GM18517 (cell line): ENCODE data around the gene PRKG1.

Source experiments
- ATAC-seq: cut with Tn5 transposase; IDR thresholded peaks from one replicate; pipeline ENCODE4 v1.9.1; 2021; ENCODE audit warnings: mild to moderate bottlenecking, moderate library complexity; ENCODE audit not compliant: unreplicated experiment

The PRKG1 gene

DNA sequence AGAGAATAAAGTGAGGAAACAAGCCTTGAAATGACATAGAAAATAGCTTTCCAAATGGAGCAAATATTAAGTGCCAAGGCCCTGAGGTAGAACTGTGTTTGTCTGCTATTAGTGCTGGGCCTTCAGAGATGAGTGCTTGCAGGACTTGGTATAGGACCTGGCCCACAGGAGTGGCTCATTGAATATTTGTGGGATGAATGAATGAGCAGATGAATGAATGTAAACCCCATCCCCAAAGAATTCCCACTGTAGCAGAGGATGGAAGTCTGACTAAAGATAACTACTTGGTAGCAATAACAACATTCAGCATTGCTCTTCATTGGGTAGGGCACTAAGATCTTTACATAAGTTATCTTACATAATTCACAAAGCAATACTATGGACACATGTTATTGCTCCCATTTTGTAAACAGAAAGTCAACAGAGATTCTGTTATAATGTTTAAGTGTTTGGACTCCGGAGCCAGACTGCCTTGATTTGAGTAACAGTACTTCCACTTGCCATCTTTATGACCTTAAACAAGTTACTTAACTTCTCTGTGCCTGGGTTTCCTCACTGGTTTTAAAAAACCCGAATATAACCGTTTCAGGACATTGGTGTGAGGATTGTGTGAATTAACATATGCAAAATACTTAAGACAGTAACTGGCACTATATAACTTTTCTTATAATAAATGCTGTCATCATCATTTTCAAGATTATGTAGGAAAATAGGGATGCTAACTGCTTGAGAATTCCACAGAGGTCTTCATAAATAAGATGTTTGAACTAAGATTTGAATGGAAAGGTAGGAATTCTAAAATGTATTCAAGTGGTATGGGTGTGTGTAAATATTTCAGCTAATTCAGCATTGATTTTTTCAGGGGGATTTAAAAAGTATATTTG, 141.9 kb downstream of the PRKG1 start:
- no peak for ATAC-seq

DNA sequence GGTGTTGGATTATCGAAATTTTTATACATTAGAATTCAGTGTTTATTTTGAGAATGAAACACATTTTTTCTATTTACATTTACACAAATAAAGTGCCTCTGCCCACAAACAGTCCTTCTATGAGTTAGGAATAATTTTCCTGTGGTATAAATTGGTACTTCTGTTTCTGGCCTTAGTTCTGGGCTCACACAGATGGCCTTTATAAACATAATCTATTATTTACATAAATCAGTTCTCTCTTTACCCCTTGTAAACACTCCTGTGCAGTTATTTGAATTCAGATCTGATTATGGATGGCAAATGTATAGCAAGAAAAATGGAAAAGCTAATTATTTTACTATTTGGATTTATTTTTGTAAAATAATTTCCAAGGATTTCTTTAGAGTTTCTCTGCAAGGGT, 143.2 kb downstream of the PRKG1 start:
- no peak for ATAC-seq

DNA sequence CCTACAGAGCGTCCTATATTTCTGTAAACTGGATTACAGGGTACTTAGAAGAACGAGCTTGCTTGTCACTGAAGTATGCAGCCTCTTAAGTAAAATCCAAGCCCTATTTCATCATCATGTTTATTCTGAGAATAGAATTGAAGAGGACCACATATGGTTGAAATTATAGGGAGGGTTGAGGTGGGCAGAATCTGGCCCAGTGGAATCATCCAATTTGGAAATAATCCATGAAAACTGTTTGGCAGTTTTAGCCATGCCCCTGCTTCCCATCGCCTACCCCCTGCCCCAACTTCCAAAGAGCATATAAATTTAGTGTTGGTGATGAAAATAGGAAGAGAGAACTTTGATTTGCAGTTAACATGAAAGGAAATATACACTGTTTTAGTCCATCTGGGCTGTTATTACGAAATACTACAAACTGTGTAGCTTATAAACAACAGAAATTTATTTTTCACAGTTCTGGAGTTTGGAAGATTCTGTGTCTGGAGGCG, 150.4 kb downstream of the PRKG1 start:
- no peak for ATAC-seq

DNA sequence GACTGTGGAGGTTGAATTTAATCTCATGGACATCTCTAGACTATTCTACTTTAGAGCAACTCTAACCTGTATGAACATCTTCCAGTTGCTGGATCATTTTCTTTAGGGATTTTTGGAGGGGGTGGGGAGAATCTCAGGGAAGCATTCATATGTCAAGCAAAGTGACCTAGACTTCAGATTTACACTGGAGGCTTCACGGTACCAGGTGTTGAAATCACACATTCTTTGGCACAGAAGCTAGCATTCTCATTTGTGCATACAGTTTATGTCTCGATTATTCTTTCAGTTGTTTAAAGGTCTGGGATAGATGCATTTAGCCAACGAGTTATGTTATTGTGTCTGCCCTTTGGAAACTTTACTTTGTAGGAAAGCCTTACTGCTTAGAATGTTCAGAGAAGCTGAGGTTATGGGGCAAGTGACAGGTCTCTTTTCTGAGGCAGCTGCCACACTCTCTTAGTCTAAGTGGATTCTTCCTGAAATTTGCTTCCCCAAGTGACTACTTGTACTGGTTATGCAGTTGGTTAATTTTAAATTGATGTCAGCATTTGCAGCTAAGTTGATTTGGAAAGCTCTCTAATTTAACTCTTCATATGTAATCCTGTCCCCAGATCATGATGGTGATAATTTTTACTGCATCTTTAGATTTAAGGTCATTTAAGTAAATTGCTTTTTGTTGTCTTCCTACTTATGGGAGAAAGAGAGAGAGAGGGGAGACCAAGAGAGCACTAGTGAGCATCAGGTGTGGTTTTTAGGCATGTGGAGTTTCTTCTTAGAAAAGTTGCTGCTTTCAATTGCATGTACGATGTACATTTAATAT, 153.8 kb downstream of the PRKG1 start:
- ATAC-seq, result no peak

DNA sequence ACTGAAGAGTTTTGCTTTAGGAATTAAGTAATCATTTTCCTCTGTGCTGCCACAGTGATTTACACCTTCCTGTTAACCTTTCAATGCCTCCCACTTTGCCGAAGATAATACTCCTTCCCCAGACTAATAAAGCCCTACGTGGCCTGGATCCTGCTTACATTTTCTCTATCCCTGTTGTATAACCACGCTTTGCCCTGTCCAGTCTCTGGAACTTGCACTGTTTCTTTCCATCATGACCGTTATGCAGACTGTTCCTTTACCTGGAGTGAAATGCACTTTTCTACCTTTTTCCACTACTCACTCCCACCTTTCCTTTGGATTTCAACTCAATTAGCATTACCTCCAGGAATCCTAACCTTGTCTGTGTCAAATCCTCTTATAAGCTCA, 154.4 kb downstream of the PRKG1 start:
- ATAC-seq, result no peak

DNA sequence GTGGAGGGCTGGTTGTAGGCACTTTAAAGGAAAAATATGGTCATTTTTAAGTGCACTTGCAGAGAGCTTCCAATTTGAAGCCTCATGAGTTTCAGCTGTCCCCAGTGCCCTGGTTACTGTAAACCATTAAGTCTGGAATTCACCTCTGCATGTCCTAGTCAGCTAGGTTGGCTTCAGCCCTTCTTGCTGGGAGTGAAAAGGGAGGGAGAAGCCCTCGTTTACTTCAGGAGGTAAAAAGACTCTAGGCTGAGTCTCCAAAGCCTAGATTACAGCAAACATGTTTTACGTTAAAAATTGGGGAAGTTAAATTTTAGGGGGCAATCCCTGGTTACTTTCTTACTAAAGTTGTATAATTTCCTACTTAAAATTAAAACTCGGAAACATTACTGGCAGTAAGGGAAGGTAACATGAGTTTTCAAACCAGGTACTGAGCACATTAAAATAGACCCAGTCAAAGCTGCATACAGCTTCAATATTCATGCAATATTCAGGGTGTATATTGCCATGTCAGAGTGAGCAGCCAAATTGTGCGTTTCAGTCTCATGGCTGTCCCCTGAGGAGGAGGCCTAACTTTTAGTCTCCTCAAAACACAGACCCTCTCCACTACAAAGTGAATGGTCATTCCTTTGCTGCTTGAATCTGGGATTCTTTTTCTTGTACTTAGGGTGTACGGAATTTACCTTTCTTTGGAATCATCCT, 156.7 kb downstream of the PRKG1 start:
- ATAC-seq, result no peak

DNA sequence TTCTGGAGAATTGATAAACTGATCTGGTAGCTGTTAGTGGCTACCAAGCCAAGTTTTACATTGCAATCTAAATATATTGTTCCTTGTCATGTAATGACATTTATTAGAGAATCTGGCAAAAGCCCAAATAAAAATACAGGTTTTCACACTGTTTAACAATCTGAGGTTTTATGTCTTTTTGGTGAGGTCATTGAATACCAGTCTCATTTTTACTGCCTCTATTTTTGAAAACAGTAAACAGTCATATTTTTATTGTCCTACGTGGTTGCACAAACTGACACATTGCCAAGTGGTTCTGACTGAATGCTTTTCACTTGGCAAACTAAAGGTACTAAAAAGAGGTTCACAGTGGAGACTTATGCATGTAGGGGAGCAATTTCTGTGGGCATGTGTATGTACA, 157.5 kb downstream of the PRKG1 start:
- no peak for ATAC-seq

DNA sequence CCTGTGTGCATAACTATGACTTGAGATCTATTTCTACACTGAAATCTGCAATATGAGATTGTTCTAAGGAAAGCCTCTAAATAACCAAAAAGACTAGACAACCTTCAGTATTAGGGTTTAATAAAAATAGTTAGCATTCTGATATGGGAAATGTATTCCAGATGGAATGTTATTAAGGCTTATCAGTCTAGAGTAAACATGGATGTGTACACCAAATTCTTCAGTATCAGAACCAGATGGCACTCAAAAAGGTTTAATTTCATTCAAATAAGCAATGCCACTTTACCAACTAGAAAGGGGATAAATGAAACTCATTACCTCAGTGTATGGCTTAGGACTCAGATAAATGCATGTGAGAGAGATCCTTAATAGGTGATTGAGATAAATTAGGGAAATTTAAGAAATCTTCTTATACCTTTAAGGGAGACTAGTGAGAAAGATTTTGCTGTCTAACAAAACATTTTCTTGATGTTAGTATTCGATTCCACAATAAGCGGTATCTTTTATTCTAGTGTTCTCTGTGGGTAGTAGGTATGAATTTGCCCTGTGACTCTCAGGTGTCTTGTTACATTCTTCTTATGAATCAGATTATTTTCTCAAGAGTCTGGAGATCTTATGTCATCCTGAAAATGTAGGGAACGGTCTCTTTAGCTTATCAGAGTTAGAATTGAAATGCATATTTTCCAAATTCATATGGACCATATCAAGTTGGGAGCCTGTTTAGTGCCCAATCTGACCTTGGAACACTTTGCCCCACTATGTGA, 159.2 kb downstream of the PRKG1 start:
- no peak for ATAC-seq

DNA sequence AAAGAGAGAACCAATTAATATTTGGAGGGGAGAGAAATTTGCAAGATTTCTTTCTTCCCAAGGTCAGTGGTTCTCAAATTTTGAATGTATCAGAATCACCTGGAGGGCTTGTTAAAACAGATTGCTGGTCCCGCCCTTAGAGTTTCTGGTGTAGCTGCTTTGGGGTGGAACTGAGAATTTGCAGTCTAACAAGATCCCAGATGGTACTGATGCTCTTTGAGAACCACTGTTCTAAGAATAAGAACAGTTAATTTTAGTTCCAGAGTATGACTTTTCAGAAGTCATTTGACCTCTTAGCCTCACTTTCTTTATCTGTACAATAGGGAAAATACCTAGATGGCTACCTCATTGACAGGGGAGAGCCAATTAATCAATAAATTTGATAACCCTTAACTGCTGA, 161.6 kb downstream of the PRKG1 start:
- ATAC-seq, result no peak

DNA sequence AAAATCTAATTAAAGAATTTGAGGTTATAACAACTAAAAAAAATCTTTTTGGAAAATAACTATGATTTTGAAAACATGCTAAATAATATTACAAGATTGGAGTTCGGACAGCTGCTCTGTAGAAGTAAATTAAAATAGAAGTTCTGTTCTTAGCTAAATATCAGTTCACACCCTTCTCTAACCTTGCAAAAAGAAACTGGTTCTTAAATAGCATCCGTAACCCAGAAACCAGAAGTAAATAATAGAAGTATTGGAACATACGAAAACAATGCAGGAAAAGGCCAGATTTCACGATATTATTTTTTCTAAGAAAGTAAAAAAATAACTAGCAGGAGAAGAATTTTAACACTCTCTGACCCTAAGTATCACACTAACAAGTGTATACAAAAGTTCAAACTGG, 164.7 kb downstream of the PRKG1 start:
- ATAC-seq, result no peak

DNA sequence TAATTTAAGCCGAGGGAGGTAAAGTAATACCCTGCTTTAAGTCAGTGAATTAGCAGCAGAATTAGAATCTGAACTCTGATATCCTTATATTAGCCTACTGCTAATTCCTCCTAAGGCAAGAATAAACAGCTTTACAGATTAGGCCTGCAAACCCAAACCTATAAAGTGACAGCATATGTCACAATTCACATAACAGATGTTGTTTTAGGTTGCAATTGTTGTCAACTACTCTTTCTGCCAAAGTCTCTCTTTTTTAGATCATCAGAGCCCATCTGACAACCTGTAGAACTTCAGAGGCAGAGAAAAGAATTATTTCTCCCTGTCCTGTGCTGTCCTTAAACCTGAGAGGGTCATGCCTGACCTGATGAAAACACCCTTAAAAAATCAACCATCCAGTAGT, 167.2 kb downstream of the PRKG1 start:
- ATAC-seq, result no peak

DNA sequence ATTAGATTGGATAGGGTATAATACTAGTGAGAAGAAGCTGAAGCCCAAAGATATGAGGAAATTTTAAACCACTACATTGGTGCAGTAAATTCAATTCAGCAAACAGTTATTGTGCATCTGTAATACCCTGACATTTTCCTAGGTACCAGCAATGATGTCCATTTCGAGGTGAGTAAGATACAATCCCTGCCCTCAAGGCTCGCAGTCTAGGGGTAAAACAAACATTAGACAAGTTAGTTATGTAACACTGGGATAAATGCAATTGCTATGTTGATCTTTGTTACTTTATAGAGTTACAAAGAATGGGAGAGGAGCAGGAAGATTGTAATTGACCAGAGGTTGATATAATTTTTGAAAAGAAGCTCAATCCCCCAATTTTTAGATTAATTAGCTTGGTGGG, 168.1 kb downstream of the PRKG1 start:
- no peak for ATAC-seq

DNA sequence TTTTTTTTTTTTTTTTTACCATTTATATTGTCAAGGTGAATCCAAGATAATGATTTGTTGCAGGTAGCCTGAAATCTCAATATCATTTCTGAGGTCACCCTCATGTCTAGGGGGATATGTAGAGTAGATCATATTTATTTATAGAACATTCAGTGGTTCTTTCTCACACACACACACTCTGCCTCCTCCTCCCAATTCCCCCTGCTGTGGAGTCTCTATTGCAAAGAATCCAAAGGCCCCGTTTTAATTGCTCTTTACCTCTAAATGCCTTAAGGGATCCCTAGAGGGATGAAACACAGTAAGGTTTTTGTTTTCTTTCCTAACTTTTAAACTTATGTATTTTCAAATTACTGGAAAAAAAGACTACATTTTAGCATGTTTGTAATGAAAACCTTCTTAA, 170.0 kb downstream of the PRKG1 start:
- ATAC-seq, result no peak

DNA sequence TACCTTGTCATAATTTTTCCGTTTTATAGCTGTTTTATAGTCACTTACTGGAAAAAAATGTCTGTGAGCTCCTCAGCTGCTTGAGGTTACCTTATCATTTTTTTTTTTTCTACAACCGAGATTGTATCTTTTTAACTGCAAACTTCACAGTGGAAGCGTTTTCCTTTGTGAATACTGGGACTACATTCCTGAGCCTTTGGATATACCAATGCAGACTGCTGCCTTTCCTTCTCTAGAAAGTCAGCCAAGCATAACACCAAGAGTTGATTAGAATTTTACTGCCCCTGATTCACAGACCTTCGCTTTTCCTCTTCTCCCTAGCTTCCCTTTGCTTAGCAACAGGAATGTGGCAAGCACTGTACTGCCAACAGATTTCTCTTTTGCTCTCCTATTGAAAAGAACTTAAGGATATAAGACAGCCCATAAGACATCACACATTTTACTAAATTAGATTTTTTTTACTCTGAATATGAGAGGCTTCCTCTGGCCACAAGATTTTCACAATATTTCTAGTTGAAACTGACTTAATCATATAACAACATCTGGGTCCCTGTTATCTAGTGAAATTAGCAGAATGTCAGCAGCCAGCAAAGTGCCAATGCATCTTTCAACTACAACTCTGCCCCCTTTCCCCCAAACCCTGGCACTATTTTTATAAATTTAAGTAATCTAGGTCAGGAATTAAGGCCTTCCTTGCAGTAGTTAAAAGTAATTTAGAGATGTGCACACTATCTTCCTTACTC, 170.6 kb downstream of the PRKG1 start:
- ATAC-seq, result no peak

DNA sequence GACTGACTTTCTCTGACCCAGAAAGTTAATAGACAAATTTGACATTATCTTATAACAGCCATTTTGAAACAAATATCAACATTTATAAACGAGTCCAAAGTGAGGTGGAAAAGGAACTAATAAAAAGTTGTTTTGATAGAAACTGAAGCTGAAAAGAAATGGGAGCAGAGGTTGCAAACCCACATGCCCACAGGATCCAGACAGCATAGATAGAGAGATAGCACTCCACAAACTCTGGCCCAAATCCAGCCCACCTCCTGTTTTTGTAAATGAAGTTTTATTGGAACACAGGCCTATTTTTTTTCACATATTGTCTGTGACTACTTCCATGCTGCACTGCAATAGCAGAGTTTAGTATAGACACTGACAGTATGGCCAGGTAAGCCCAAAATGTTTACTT, 171.9 kb downstream of the PRKG1 start:
- ATAC-seq, result no peak

DNA sequence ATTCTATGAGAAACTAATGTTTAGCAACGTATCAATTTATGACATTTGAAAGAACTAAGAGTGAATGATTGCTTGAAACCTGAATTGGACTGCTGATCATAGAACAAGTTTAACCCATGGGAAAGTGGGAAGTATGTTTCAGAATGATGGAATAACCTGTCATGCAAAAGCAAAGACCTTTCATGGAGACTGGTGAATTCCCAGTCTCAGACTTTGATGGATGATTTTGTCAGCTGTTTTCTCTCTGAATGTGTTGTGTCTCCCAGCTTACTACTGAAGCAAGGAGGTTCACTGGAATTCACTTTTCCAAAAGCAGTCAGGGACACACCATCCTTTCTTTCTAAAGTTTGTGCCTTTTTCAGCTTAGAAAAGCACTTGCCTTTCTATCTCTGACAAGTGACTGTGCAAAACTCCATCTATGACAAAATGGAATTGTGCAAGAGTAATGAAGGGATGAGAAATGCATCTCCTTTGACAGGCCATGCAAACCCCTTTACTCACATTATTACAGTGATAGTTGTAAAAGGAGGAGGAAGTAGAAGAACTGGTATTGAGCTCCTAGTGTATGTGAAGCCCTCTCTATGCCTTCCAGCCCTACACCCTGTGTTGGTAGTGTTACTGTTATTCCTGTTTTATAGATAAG, 176.1 kb downstream of the PRKG1 start:
- no peak for ATAC-seq

DNA sequence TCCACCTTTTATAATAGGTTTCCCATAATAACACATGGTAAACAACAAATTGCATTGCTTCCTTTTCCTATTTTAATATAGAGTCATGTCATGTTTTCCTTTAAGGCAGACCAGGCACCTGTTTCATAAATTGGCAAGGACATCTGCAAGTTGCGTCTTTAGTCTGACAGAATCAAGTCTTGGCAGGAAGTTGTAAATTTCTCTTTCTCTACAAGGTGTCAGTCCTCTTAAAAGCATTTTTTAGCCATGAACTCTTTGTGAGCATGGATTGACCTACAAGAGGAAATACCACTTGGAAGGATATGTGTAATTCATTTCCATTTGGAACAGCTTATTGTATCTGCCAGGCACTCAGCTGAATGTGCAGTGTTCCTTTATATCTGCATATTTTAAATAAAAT, 176.8 kb downstream of the PRKG1 start:
- no peak for ATAC-seq

DNA sequence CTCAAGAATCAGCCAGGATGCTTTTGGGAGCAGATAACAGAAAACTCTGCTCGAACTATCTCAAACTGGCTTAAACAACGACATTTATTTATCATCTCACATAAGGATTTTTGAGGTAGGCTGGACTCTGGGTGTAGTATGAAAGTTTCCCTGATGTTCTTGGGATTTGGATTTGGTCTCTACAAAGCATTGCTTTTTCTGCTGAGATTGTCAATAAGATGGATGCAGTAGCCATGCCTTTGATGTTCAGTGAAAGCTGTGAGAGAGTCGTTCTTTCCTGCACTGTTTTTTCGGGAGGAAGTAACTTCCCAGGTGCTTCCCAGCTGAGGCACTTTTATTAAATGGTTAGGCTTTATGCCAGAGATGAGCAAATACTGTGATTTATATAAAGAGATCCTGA, 181.1 kb downstream of the PRKG1 start:
- ATAC-seq, result no peak

DNA sequence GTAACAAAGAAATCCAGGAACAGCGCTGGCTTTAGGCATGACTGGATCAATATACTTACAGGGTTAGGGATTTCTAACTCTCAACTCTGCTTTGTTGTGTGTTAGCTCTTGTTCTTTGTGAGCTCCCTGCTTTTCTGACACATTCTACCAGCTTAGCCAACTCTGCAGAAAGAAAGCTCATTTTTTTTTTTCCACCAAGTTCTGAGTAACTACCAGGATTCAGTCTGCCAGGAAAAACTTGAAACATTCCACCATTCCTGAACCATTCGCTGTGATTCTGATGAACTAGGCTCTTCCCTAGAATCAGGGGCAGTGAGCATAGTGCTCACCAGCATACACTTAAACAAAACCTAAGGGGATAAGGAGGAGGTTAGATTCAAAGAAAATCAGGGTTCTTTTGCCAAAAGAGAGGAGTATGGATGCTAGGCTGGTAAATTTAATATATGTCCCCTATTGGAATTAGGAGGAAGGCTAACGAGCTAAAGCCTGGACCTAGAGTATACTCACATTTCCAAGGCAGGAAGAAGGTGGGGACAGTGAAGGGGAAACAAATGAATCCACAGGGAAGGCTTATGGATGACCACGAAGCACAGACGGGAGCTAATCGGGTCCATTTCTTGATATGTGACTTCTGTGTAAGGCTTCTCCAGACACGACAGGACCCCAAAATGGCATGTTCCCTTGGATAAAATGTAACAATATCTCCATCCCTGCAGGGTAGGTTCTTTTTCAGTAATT, 183.4 kb downstream of the PRKG1 start:
- ATAC-seq, result no peak
